Measurements from ENCODE around the gene SMPD2.

Gene SMPD2

DNA sequence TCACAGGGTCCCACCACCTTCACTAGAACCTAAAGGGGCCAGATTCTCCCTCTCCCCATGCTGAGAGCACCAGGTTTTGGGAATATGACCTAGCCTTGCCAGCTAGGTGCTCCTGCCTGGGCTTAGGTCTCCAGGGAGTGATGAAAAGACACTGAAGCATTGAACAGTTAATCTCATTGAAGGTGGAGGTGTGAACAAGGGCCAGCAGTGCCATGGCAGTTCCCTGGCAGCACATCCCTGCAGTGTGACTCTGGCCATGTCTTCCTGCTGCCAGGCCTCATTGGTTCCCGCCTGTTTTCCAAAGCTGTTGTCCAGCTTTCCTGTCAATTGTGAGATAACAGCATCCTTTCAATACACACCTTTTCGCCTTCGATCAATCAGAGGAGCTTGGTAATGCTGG is 11.0 kb upstream of the SMPD2 start:
- Histone ChIP-seq H2AFZ (ENCODE audit: low read length) (no peak overlapping the region), H3K36me3 (ENCODE audit: insufficient read depth, low read length) (no peaks in the 10 kb centered on the region), H3K4me3 (ENCODE audit: low read depth, low read length, poor library complexity, severe bottlenecking) (no peak overlapping the region), H3K9me2 (ENCODE audit: low read depth, low read length) (no peaks in the 10 kb centered on the region), H3K27me3 (ENCODE audit: insufficient read depth, low read length) (no peaks in the 10 kb centered on the region), H4K20me1 (ENCODE audit: insufficient read depth, low read length) (no peaks in the 10 kb centered on the region), H3K4me1 (ENCODE audit: insufficient read depth, low read length, severe bottlenecking) (no peaks in the 10 kb centered on the region), H3K4me2 (ENCODE audit: low read length) (no peak overlapping the region), H3F3A (ENCODE audit: insufficient read depth, low read length) (no peaks in the 10 kb centered on the region), H3K9ac (ENCODE audit: low read length) (no peak overlapping the region), H3K79me2 (ENCODE audit: insufficient read depth, low read length) (no peaks in the 10 kb centered on the region), H3K27ac (ENCODE audit: low read depth, low read length, poor library complexity, severe bottlenecking) (no peak overlapping the region), H3K9me3 (ENCODE audit: low read length) (no peaks in the 10 kb centered on the region)
- TF ChIP-seq, protein P1, sequence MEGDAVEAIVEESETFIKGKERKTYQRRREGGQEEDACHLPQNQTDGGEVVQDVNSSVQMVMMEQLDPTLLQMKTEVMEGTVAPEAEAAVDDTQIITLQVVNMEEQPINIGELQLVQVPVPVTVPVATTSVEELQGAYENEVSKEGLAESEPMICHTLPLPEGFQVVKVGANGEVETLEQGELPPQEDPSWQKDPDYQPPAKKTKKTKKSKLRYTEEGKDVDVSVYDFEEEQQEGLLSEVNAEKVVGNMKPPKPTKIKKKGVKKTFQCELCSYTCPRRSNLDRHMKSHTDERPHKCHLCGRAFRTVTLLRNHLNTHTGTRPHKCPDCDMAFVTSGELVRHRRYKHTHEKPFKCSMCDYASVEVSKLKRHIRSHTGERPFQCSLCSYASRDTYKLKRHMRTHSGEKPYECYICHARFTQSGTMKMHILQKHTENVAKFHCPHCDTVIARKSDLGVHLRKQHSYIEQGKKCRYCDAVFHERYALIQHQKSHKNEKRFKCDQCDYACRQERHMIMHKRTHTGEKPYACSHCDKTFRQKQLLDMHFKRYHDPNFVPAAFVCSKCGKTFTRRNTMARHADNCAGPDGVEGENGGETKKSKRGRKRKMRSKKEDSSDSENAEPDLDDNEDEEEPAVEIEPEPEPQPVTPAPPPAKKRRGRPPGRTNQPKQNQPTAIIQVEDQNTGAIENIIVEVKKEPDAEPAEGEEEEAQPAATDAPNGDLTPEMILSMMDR (IDR thresholded peaks at IDR 0.05; ENCODE audit: low read length), result no peak
- no peak for TF ChIP-seq EZH2 (IDR thresholded peaks at IDR 0.05; ENCODE audit: borderline replicate concordance, low read length)

GRCh38 chr6:109434456-109434855 is 6.1 kb upstream of the SMPD2 start:
- Histone ChIP-seq H3K4me1 (ENCODE audit: insufficient read depth, low read length, severe bottlenecking) (no peaks in the 10 kb centered on the region), H3K9ac (ENCODE audit: low read length) (no peak overlapping the region), H3K79me2 (ENCODE audit: insufficient read depth, low read length) (no peaks in the 10 kb centered on the region), H3K27me3 (ENCODE audit: insufficient read depth, low read length) (no peaks in the 10 kb centered on the region), H4K20me1 (ENCODE audit: insufficient read depth, low read length) (no peaks in the 10 kb centered on the region), H3K9me2 (ENCODE audit: low read depth, low read length) (no peaks in the 10 kb centered on the region), H2AFZ (ENCODE audit: low read length) (no peak overlapping the region), H3F3A (ENCODE audit: insufficient read depth, low read length) (no peaks in the 10 kb centered on the region), H3K9me3 (ENCODE audit: low read length) (no peaks in the 10 kb centered on the region), H3K4me2 (ENCODE audit: low read length) (no peak overlapping the region), H3K36me3 (ENCODE audit: insufficient read depth, low read length) (no peaks in the 10 kb centered on the region), H3K4me3 (ENCODE audit: low read depth, low read length, poor library complexity, severe bottlenecking) (no peak overlapping the region), H3K27ac (ENCODE audit: low read depth, low read length, poor library complexity, severe bottlenecking) (no peak overlapping the region)
- no peak for TF ChIP-seq EZH2 (IDR thresholded peaks at IDR 0.05; ENCODE audit: borderline replicate concordance, low read length)
- TF ChIP-seq, protein P1 (IDR thresholded peaks at IDR 0.05; ENCODE audit: low read length), result no peak

GRCh38 chr6:109436041-109436440 is 4.5 kb upstream of the SMPD2 start:
- H3K9ac ChIP-seq (ENCODE audit: low read length), result no peak overlapping the region
- no peaks in the 10 kb centered on the region for H3K36me3 ChIP-seq (ENCODE audit: insufficient read depth, low read length)
- H3K4me2 ChIP-seq (ENCODE audit: low read length), result no peak overlapping the region
- no peaks in the 10 kb centered on the region for H4K20me1 ChIP-seq (ENCODE audit: insufficient read depth, low read length)
- TF ChIP-seq, protein P1 (IDR thresholded peaks at IDR 0.05; ENCODE audit: low read length), result no peak
- no peak for TF ChIP-seq EZH2 (IDR thresholded peaks at IDR 0.05; ENCODE audit: borderline replicate concordance, low read length)
- no peaks in the 10 kb centered on the region for H3K9me2 ChIP-seq (ENCODE audit: low read depth, low read length)
- H3K4me1 ChIP-seq (ENCODE audit: insufficient read depth, low read length, severe bottlenecking), result peaks cover 6% of the 10 kb centered on the region
- no peak overlapping the region for H3K27ac ChIP-seq (ENCODE audit: low read depth, low read length, poor library complexity, severe bottlenecking)
- no peak overlapping the region for H2AFZ ChIP-seq (ENCODE audit: low read length)
- H3K9me3 ChIP-seq (ENCODE audit: low read length), result no peaks in the 10 kb centered on the region
- no peaks in the 10 kb centered on the region for H3K27me3 ChIP-seq (ENCODE audit: insufficient read depth, low read length)
- H3F3A ChIP-seq (ENCODE audit: insufficient read depth, low read length), result no peaks in the 10 kb centered on the region
- H3K4me3 ChIP-seq (ENCODE audit: low read depth, low read length, poor library complexity, severe bottlenecking), result no peak overlapping the region
- no peaks in the 10 kb centered on the region for H3K79me2 ChIP-seq (ENCODE audit: insufficient read depth, low read length)
